ENCODE measurements around the gene LEKR1. TPM values are rescaled to one million over a fixed set of nuclear protein-coding genes. Genes with fewer than 3 reads are reported as not detected.

The LEKR1 gene
- total and polyA plus RNA-seq, 3 experiments from 2014 or later, result 0.55 to 0.64 (median 0.56) TPM

GRCh38 chr3:156788846-156789245 is 37.3 kb upstream of the LEKR1 start:
- peaks cover 15 to 25% (median 16%) of the 10 kb centered on the region in 3 donors for H3K4me1 Mint-ChIP-seq
- no peak for DNase-seq
- H3K36me3 Mint-ChIP-seq, result peaks cover 3 to 9% (median 7%) of the 10 kb centered on the region in 3 donors
- Histone ChIP-seq H3K27ac (ENCODE audit: low read depth, low read length) (no peak overlapping the region), H3K4me3 (ENCODE audit: low read length) (no peak overlapping the region), H3K9me3 (ENCODE audit: low read length) (no peaks in the 10 kb centered on the region), H3K4me1 (ENCODE audit: insufficient read depth, low read length) (no peaks in the 10 kb centered on the region), H3K36me3 (ENCODE audit: insufficient read depth, low read length) (no peaks in the 10 kb centered on the region), H3K27me3 (ENCODE audit: insufficient read depth, low read length, poor library complexity, severe bottlenecking) (no peaks in the 10 kb centered on the region)
- H3K9me3 Mint-ChIP-seq, result no peaks in the 10 kb centered on the region
- ChIA-PET POLR2A (no interaction called here), CTCF (interaction anchor here (1.0 kb wide), 1 partner anchor 348 kb away, joined by 3 read pairs; no protein-coding TSS in a partner anchor)
- no peak overlapping the region for H3K27ac Mint-ChIP-seq
- no peaks in the 10 kb centered on the region for H3K27me3 Mint-ChIP-seq
- no peak overlapping the region for H3K4me3 Mint-ChIP-seq

- Mint-ChIP-seq H3K27me3 (no peaks in the 10 kb centered on the region), H3K4me3 (no peak overlapping the region), H3K9me3 (no peaks in the 10 kb centered on the region), H3K4me1 (peaks cover 15 to 22% (median 16%) of the 10 kb centered on the region in 3 donors), H3K36me3 (peaks cover 3 to 9% (median 7%) of the 10 kb centered on the region in 3 donors), H3K27ac (no peak overlapping the region)
- Histone ChIP-seq H3K4me3 (ENCODE audit: low read length) (no peak overlapping the region), H3K27me3 (ENCODE audit: insufficient read depth, low read length, poor library complexity, severe bottlenecking) (no peaks in the 10 kb centered on the region), H3K4me1 (ENCODE audit: insufficient read depth, low read length) (no peaks in the 10 kb centered on the region), H3K36me3 (ENCODE audit: insufficient read depth, low read length) (no peaks in the 10 kb centered on the region), H3K27ac (ENCODE audit: low read depth, low read length) (no peak overlapping the region), H3K9me3 (ENCODE audit: low read length) (no peaks in the 10 kb centered on the region)
- POLR2A ChIA-PET, result no interaction called here
- no peak for DNase-seq
- CTCF ChIA-PET, result no interaction called here
These were observed 36.0 kb upstream of the LEKR1 start for GRCh38 chr3:156790156-156790555.

GRCh38 chr3:156792114-156792513 is 34.0 kb upstream of the LEKR1 start:
- H3K27ac ChIP-seq (ENCODE audit: low read depth, low read length), result no peak overlapping the region
- H3K4me3 ChIP-seq (ENCODE audit: low read length), result no peak overlapping the region
- Mint-ChIP-seq H3K4me1 (peaks cover 20 to 34% (median 22%) of the 10 kb centered on the region in 3 donors), H3K36me3 (peaks cover 3 to 7% (median 7%) of the 10 kb centered on the region in 3 donors), H3K27me3 (no peaks in the 10 kb centered on the region), H3K27ac (peak overlapping the region in 3 of 8 donors; percentile 8 to 52 (median 29)), H3K9me3 (no peaks in the 10 kb centered on the region), H3K4me3 (no peak overlapping the region)
- no peak for DNase-seq
- ChIA-PET CTCF (interaction anchor here (1.5 kb wide), 1 partner anchor 25 kb away, joined by 3 read pairs; no protein-coding TSS in a partner anchor), POLR2A (no interaction called here)
- H3K36me3 ChIP-seq (ENCODE audit: insufficient read depth, low read length), result no peaks in the 10 kb centered on the region
- no peaks in the 10 kb centered on the region for H3K9me3 ChIP-seq (ENCODE audit: low read length)
- no peaks in the 10 kb centered on the region for H3K27me3 ChIP-seq (ENCODE audit: insufficient read depth, low read length, poor library complexity, severe bottlenecking)
- no peaks in the 10 kb centered on the region for H3K4me1 ChIP-seq (ENCODE audit: insufficient read depth, low read length)

- Mint-ChIP-seq H3K9me3 (no peaks in the 10 kb centered on the region), H3K4me1 (peaks cover 20 to 34% (median 20%) of the 10 kb centered on the region in 3 donors), H3K36me3 (peaks cover 3 to 5% (median 5%) of the 10 kb centered on the region in 3 donors), H3K27ac (peak overlapping the region in 7 of 8 donors; percentile 8 to 90 (median 65)), H3K27me3 (no peaks in the 10 kb centered on the region), H3K4me3 (no peak overlapping the region)
- Histone ChIP-seq H3K27me3 (ENCODE audit: insufficient read depth, low read length, poor library complexity, severe bottlenecking) (no peaks in the 10 kb centered on the region), H3K4me1 (ENCODE audit: insufficient read depth, low read length) (no peaks in the 10 kb centered on the region), H3K4me3 (ENCODE audit: low read length) (no peak overlapping the region), H3K36me3 (ENCODE audit: insufficient read depth, low read length) (no peaks in the 10 kb centered on the region), H3K27ac (ENCODE audit: low read depth, low read length) (no peak overlapping the region), H3K9me3 (ENCODE audit: low read length) (no peaks in the 10 kb centered on the region)
- DNase-seq, result no peak
- ChIA-PET CTCF (interaction anchor here (1.5 kb wide), 1 partner anchor 25 kb away, joined by 3 read pairs; no protein-coding TSS in a partner anchor), POLR2A (no interaction called here)
These were observed 33.6 kb upstream of the LEKR1 start for GRCh38 chr3:156792536-156792935.

- no peak overlapping the region for H3K27ac ChIP-seq (ENCODE audit: low read depth, low read length)
- no peaks in the 10 kb centered on the region for H3K9me3 ChIP-seq (ENCODE audit: low read length)
- no peaks in the 10 kb centered on the region for H3K27me3 ChIP-seq (ENCODE audit: insufficient read depth, low read length, poor library complexity, severe bottlenecking)
- Mint-ChIP-seq H3K27ac (peak overlapping the region; percentile 26 to 90 (median 72)), H3K27me3 (no peaks in the 10 kb centered on the region), H3K4me1 (peaks cover 19 to 34% (median 20%) of the 10 kb centered on the region in 3 donors), H3K9me3 (no peaks in the 10 kb centered on the region), H3K4me3 (no peak overlapping the region), H3K36me3 (peaks cover under 1 to 3% (median 2%) of the 10 kb centered on the region in 3 donors)
- H3K4me3 ChIP-seq (ENCODE audit: low read length), result no peak overlapping the region
- DNase-seq, result no peak
- POLR2A ChIA-PET, result no interaction called here
- no peaks in the 10 kb centered on the region for H3K4me1 ChIP-seq (ENCODE audit: insufficient read depth, low read length)
- CTCF ChIA-PET, result interaction anchor here (1.5 kb wide), 1 partner anchor 24 kb away, joined by 3 read pairs; no protein-coding TSS in a partner anchor
- H3K36me3 ChIP-seq (ENCODE audit: insufficient read depth, low read length), result no peaks in the 10 kb centered on the region
These were observed 33.2 kb upstream of the LEKR1 start for GRCh38 chr3:156792945-156793344.

GRCh38 chr3:156793400-156793799 is 32.8 kb upstream of the LEKR1 start:
- ChIA-PET POLR2A (no interaction called here), CTCF (interaction anchor here (1.5 kb wide), 1 partner anchor 24 kb away, joined by 3 read pairs; no protein-coding TSS in a partner anchor)
- no peaks in the 10 kb centered on the region for H3K27me3 Mint-ChIP-seq
- no peak overlapping the region for H3K4me3 ChIP-seq (ENCODE audit: low read length)
- H3K36me3 Mint-ChIP-seq, result no peaks in the 10 kb centered on the region
- H3K4me3 Mint-ChIP-seq, result peak overlapping the region in 1 of 7 donors; percentile 4
- no peaks in the 10 kb centered on the region for H3K9me3 ChIP-seq (ENCODE audit: low read length)
- H3K27ac ChIP-seq (ENCODE audit: low read depth, low read length), result no peak overlapping the region
- no peaks in the 10 kb centered on the region for H3K36me3 ChIP-seq (ENCODE audit: insufficient read depth, low read length)
- H3K4me1 ChIP-seq (ENCODE audit: insufficient read depth, low read length), result no peaks in the 10 kb centered on the region
- H3K27ac Mint-ChIP-seq, result peak overlapping the region; percentile 26 to 90 (median 72)
- no peak for DNase-seq
- H3K9me3 Mint-ChIP-seq, result no peaks in the 10 kb centered on the region
- H3K27me3 ChIP-seq (ENCODE audit: insufficient read depth, low read length, poor library complexity, severe bottlenecking), result no peaks in the 10 kb centered on the region
- peaks cover 19 to 34% (median 20%) of the 10 kb centered on the region in 3 donors for H3K4me1 Mint-ChIP-seq

GRCh38 chr3:156793851-156794250 is 32.3 kb upstream of the LEKR1 start:
- ChIA-PET CTCF (no interaction called here), POLR2A (no interaction called here)
- Mint-ChIP-seq H3K4me3 (no peak overlapping the region), H3K36me3 (peaks cover 0 to 1% (median 1%) of the 10 kb centered on the region in 3 donors), H3K27me3 (no peaks in the 10 kb centered on the region), H3K27ac (peak overlapping the region in 3 of 8 donors; percentile 88 to 90 (median 88)), H3K4me1 (peaks cover 19 to 34% (median 20%) of the 10 kb centered on the region in 3 donors), H3K9me3 (peaks cover 0 to 2% (median under 1%) of the 10 kb centered on the region in 5 donors)
- no peak overlapping the region for H3K27ac ChIP-seq (ENCODE audit: low read depth, low read length)
- H3K9me3 ChIP-seq (ENCODE audit: low read length), result no peaks in the 10 kb centered on the region
- H3K4me1 ChIP-seq (ENCODE audit: insufficient read depth, low read length), result no peaks in the 10 kb centered on the region
- H3K4me3 ChIP-seq (ENCODE audit: low read length), result no peak overlapping the region
- H3K36me3 ChIP-seq (ENCODE audit: insufficient read depth, low read length), result no peaks in the 10 kb centered on the region
- DNase-seq, result no peak
- H3K27me3 ChIP-seq (ENCODE audit: insufficient read depth, low read length, poor library complexity, severe bottlenecking), result no peaks in the 10 kb centered on the region

GRCh38 chr3:156795890-156796481 is 30.2 kb upstream of the LEKR1 start:
- peak overlapping the region in 2 of 8 donors; percentile 21 to 37 for H3K27ac Mint-ChIP-seq
- H3K27ac ChIP-seq (ENCODE audit: low read depth, low read length), result no peak overlapping the region
- no peaks in the 10 kb centered on the region for H3K4me1 ChIP-seq (ENCODE audit: insufficient read depth, low read length)
- CTCF ChIA-PET, result no interaction called here
- no peaks in the 10 kb centered on the region for H3K36me3 ChIP-seq (ENCODE audit: insufficient read depth, low read length)
- H3K27me3 ChIP-seq (ENCODE audit: insufficient read depth, low read length, poor library complexity, severe bottlenecking), result no peaks in the 10 kb centered on the region
- H3K9me3 ChIP-seq (ENCODE audit: low read length), result no peaks in the 10 kb centered on the region
- H3K36me3 Mint-ChIP-seq, result peaks cover 4 to 21% (median 15%) of the 10 kb centered on the region in 3 donors
- H3K27me3 Mint-ChIP-seq, result no peaks in the 10 kb centered on the region
- peaks cover 3 to 19% (median 6%) of the 10 kb centered on the region in 5 donors for H3K9me3 Mint-ChIP-seq
- no peak for DNase-seq
- POLR2A ChIA-PET, result no interaction called here
- H3K4me1 Mint-ChIP-seq, result peaks cover 19 to 34% (median 20%) of the 10 kb centered on the region in 3 donors
- no peak overlapping the region for H3K4me3 Mint-ChIP-seq
- no peak overlapping the region for H3K4me3 ChIP-seq (ENCODE audit: low read length)

Data from CD8-positive, alpha-beta memory T cell (primary cell).